Upper lobe of left lung (tissue), 6 donors: ENCODE data around the gene BBLN. TPM values are rescaled to one million over a fixed set of nuclear protein-coding genes. Genes with fewer than 3 reads are reported as not detected.

ENCODE experiments used
- ATAC-seq, 2 donors: fragments of 200-7000 bp; cut with Tn5 transposase; one replicate each; pipeline ENCODE4 v1.9.1; 2022; ENCODE audit warnings: mild to moderate bottlenecking in 2 of 2, moderate library complexity in 2 of 2; ENCODE audit not compliant: low FRiP score in 2 of 2
- DNase-seq, 2 donors: peaks; one replicate each; pipeline ENCODE4 v3.0.0-alpha.2; 2019 to 2020
- H3K27ac ChIP-seq, 4 donors: fragments of 200-600 bp; sonication (generic); one replicate each; pipeline ENCODE4 v1.5.1; 2016 to 2019
- H3K27me3 ChIP-seq, 4 donors: fragments of 200-600 bp; sonication (generic); one replicate each; pipeline ENCODE4 v1.5.1; 2017 to 2019
- H3K36me3 ChIP-seq, 4 donors: fragments of 200-600 bp; sonication (generic); one replicate each; pipeline ENCODE4 v1.5.1; 2016 to 2019
- H3K4me1 ChIP-seq, 4 donors: fragments of 200-600 bp; sonication (generic); one replicate each; pipeline ENCODE4 v1.5.1; 2018 to 2019
- H3K4me3 ChIP-seq, 4 donors: fragments of 200-600 bp; sonication (generic); one replicate each; pipeline ENCODE4 v1.5.1; 2017 to 2019; ENCODE audit warnings: mild to moderate bottlenecking in 2 of 4, moderate library complexity in 1 of 4
- H3K9me3 ChIP-seq, 4 donors: fragments of 200-600 bp; sonication (generic); one replicate each; pipeline ENCODE4 v1.5.1; 2018 to 2019
- EP300 ChIP-seq, 4 donors: sonication (generic); formaldehyde crosslinking; IDR thresholded peaks; one replicate each; pipeline ENCODE4 v1.5.1; 2017; ENCODE audit warnings: antibody characterized with exemption in 4 of 4, control low read depth in 2 of 4
- POLR2A ChIP-seq, 4 donors: fragments of 450-650 bp; IDR thresholded peaks; one replicate each; pipeline ENCODE4 v1.5.1; 2016 to 2017; ENCODE audit warnings: antibody characterized with exemption in 4 of 4, mild to moderate bottlenecking in 2 of 4
- POLR2AphosphoS5 ChIP-seq, 2 donors: sonication (generic); formaldehyde crosslinking; IDR thresholded peaks; one replicate each; pipeline ENCODE4 v1.5.1; 2017; ENCODE audit warnings: antibody characterized with exemption in 2 of 2
- WGBS, 2 donors: methylation state at CpG; one replicate each; pipeline ENCODE4 v1.1.5; 2017 to 2018; 5-methylcytosine and 5-hydroxymethylcytosine counted together
- total RNA-seq, 6 donors: library from RNA; depleted of rRNA in 4 of 6; stranded (reverse); fragments of >200 nt in 4 of 6; gene quantifications; one replicate each; pipeline versions ENCODE4 v1.1.0 to v1.2.1, GENCODE V29; 2016 to 2021
- TF ChIP-seq, protein P1 (sequence below), 6 experiments: fragments of 450-650 bp in 4 of 6; fragments of 200-600 bp in 2 of 6; sonication (generic) in 2 of 6; IDR thresholded peaks; one replicate each; pipeline ENCODE4 v1.5.1; 2016 to 2019; ENCODE audit warnings: antibody characterized with exemption in 6 of 6
- donor health status: DM: no; HTN: no; CAD: no; lungs with moderate emphysema.
- donor health status: DM: no; HTN: yes; CAD: no; lungs with severe emphysema.

BBLN gene
- total RNA-seq, 6 donors from 2014 or later = 62.4 to 204 (median 102) TPM

DNA sequence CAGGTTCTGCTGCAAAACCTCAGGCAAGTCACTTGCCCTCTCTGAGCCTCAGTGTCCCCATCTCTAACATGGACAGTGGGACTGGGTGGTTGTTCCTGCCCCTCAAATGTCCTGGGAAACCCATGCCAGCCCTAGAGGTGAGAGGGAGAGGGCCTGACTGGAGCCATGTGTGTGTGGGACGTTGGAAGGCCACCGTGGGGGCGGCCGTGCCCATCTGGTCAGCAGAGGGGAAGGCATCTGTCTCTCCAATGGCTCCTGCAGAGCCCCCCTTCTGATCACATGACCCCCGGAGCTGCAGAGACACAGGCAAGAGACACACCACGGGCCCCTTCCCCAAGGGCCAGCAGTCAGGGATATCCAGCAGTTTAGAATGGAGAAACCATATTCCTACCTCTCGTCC is 44.8 kb downstream of the BBLN start:
- no peaks in the 10 kb centered on the region for H3K9me3 ChIP-seq
- ATAC-seq (no peak), DNase-seq (no peak)
- no peak overlapping the region for H3K27ac ChIP-seq
- H3K4me1 ChIP-seq = peaks cover 13 to 15% (median 14%) of the 10 kb centered on the region in 4 donors
- 78 to 80% methylated on average over 4 to 7 of the region's 7 CpGs for WGBS, 2 donors
- peaks cover 0 to 18% (median 8%) of the 10 kb centered on the region in 4 donors for H3K27me3 ChIP-seq
- TF ChIP-seq POLR2A (IDR thresholded peaks at IDR 0.05) (no peak), POLR2AphosphoS5 (IDR thresholded peaks at IDR 0.05) (no peak), EP300 (IDR thresholded peaks at IDR 0.05) (no peak)
- TF ChIP-seq, protein P1, sequence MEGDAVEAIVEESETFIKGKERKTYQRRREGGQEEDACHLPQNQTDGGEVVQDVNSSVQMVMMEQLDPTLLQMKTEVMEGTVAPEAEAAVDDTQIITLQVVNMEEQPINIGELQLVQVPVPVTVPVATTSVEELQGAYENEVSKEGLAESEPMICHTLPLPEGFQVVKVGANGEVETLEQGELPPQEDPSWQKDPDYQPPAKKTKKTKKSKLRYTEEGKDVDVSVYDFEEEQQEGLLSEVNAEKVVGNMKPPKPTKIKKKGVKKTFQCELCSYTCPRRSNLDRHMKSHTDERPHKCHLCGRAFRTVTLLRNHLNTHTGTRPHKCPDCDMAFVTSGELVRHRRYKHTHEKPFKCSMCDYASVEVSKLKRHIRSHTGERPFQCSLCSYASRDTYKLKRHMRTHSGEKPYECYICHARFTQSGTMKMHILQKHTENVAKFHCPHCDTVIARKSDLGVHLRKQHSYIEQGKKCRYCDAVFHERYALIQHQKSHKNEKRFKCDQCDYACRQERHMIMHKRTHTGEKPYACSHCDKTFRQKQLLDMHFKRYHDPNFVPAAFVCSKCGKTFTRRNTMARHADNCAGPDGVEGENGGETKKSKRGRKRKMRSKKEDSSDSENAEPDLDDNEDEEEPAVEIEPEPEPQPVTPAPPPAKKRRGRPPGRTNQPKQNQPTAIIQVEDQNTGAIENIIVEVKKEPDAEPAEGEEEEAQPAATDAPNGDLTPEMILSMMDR (IDR thresholded peaks at IDR 0.05) = no peak
- H3K4me3 ChIP-seq = no peak overlapping the region
- no peaks in the 10 kb centered on the region for H3K36me3 ChIP-seq

- Histone ChIP-seq H3K4me3 (no peak overlapping the region), H3K9me3 (no peaks in the 10 kb centered on the region), H3K4me1 (peaks cover 13 to 15% (median 14%) of the 10 kb centered on the region in 4 donors), H3K27ac (no peak overlapping the region), H3K36me3 (no peaks in the 10 kb centered on the region), H3K27me3 (peaks cover 0 to 18% (median 8%) of the 10 kb centered on the region in 4 donors)
- DNase-seq = no peak
- WGBS, 2 donors = 76 to 77% methylated on average over 14 to 16 of the region's 16 CpGs
- no peak for ATAC-seq
- TF ChIP-seq, protein P1 (IDR thresholded peaks at IDR 0.05) = no peak
Observed at GRCh38 chr9:128205296-128205944, 45.4 kb downstream of the BBLN start.

DNA sequence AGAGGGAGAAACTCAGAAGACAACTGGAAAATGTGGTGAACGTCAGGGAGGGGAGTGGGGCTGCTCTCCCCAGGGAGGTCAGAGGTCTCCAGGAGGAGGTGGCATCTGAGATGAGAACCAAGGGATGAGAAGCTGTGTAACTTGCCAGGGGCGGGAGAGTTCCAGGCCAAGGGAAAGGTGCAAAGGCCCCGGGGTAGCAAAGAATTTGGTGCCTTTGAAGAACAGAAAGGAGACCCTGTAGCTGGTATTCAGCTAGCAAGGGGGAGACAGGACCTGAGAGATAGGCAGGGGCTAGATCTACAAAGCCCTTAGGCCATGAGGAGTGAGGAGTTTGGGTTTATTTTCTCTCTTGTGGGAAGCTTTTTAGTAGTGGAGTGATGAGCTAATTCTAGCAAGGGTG is 46.4 kb downstream of the BBLN start:
- Histone ChIP-seq H3K9me3 (no peaks in the 10 kb centered on the region), H3K4me1 (peaks cover 13 to 15% (median 14%) of the 10 kb centered on the region in 4 donors), H3K4me3 (no peak overlapping the region), H3K27me3 (peaks cover 0 to 18% (median 8%) of the 10 kb centered on the region in 4 donors), H3K27ac (no peak overlapping the region), H3K36me3 (no peaks in the 10 kb centered on the region)
- TF ChIP-seq EP300 (IDR thresholded peaks at IDR 0.05) (no peak), POLR2A (IDR thresholded peaks at IDR 0.05) (no peak), POLR2AphosphoS5 (IDR thresholded peaks at IDR 0.05) (no peak)
- TF ChIP-seq, protein P1 (IDR thresholded peaks at IDR 0.05) = no peak
- no peak for DNase-seq
- ATAC-seq = no peak
- 77 to 86% methylated on average over 3 of the region's 3 CpGs for WGBS, 2 donors

DNA sequence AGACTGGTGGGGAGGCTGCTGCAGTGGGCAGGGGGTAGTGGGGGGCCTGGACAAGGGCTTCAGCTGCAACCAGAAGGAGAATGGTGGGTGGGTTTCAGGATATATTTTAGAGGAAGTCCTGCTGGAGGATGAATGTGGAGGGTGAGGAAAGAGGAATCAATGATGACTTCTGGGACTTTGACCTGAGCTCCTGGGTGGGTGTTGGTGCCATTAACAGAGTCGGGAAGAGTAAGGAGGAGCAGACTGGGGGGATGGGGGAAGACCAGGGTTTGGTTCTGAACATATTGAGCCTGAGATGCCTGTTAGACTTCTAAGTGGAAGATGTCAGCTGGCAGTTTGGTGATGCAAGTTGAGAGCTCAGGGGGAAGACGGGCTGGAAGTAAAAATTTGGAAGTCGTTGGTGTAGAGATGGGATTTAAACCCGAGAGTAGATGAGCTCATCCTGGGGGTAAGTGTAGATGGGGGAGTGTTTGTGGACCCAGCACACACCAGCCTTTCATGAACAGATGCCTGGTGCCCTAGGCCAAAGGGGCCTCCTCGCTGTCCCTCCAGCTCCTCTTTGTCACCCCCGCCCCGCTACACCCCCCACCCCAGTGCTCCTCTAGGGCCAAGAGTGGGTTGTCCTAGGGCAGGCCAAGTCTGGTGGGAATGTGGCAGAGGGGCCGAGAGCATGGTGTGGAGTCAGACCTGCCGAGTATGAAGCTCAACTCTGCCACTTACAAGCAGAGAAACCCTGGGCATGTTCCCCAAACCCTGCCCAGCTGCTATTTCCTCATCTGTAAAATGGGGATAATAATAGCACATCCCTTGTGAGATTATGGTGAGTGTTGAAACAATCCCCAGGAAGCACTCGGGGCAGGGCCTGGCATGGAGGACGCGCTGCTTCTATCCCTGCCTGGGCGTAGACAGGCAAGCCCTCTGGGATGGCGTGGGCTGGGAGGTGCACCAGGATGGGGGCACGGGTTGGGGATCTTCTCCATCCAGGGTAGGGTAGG is 47.1 kb downstream of the BBLN start:
- Histone ChIP-seq H3K27me3 (peaks cover 0 to 18% (median 8%) of the 10 kb centered on the region in 4 donors), H3K9me3 (no peaks in the 10 kb centered on the region), H3K4me1 (peaks cover 13 to 15% (median 14%) of the 10 kb centered on the region in 4 donors), H3K27ac (no peak overlapping the region), H3K36me3 (no peaks in the 10 kb centered on the region), H3K4me3 (no peak overlapping the region)
- ATAC-seq (no peak), DNase-seq (no peak)
- no peak for TF ChIP-seq POLR2A (IDR thresholded peaks at IDR 0.05)
- no peak for TF ChIP-seq POLR2AphosphoS5 (IDR thresholded peaks at IDR 0.05)
- TF ChIP-seq EP300 (IDR thresholded peaks at IDR 0.05) = no peak
- TF ChIP-seq, protein P1 (IDR thresholded peaks at IDR 0.05) = no peak
- 64 to 71% methylated on average over 13 to 15 of the region's 15 CpGs for WGBS, 2 donors
